ENCODE results near the gene RAG1.

DNA sequence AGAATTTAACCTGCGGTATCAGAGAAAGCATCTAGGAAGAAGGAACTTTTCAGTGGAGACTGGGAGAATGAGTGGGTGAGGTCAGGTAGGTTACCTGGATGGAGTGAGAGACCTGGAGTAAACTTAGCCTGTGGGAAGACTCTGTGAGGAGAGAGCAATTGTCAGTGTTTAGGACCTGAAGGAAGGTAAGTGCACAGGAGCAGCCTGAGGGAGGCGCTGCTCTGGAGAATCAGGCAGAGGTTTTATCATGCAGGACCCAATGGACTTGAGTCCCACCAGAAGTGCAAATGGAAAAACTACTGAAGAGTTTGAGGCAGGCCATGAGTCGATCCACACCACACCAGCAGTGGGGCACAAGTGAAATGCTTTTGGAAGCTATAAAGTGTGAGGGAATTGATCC, 15.9 kb downstream of the RAG1 start:
- TF ChIP-seq ELF4 (CRISPR knock-in tag; IDR thresholded peaks at IDR 0.05) (no peak), GATA2 (CRISPR knock-in tag; IDR thresholded peaks at IDR 0.05) (no peak), NR4A1 (CRISPR knock-in tag; IDR thresholded peaks at IDR 0.05) (no peak), NR4A1 (tag; IDR thresholded peaks at IDR 0.05) (no peak)

Measured in K562 (cell line).